ENCODE data around the gene MYRFL.
"Not testable (repeated sequence)": the region's sequence is repeated elsewhere in the genome, so short reads cannot be mapped to it uniquely, and the experiment has no call there.

Gene MYRFL

DNA sequence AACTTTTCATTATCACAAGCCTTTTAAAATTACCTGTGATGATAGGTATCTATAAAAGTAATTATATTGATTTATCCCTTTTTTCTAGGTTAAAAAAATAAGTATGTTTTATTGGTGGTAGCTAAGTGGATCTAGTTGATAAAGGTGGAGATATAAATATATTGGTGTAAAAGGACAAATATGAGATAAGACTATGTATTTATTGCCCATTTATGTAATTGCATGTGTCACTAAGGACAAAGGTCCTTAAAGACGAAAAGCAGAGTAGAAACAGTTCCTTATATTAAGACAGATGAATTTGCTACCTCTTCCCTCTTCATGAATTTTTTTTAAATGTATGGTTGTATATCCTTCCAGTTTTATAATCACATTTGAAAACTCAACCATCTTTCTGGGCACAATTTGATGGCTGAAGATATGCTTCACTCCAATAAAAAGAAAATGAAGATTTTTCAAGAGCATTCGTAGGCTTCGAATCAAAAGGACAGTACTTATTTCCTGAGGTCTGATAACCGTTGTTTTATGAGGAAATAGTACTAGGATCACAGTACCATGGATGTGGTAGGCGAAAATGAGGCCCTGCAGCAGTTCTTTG, at the start of gene MYRFL:
Gene MYRFL, plus strand, starts transcription at position 262 of the 595 bp plus-strand sequence. Its CDS starts 291 bp downstream, at position 553.
- DNase-seq (ENCODE audit: low spot score) = no peak

- no peak for DNase-seq (ENCODE audit: low spot score)
Measured at GRCh38 chr12:69779928-69780327, 45.1 kb upstream of the MYRFL start.

DNA sequence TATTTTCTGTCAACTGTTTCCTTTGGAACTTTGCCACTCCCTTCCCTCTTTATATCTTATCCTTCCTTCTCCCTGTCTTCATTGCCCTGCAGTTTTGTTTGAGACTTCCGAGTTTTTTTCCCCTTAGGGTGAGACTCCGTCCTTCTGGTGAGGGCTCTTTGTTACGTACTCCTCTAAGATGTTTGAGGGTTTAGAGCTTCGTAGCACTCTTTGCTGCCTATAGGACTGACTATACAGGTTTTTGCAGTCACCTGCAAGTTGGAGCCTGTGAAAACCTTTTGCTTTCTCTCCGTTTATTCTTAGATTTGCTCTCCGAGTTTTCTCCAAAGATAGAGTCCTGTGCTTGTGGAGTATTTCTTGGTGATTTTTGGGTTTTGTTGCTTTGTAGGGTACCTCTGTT, 41.7 kb upstream of the MYRFL start:
- DNase-seq (ENCODE audit: low spot score) = no peak

GRCh38 chr12:69789351-69789750, 35.7 kb upstream of the MYRFL start:
- no peak for DNase-seq (ENCODE audit: low spot score)

GRCh38 chr12:69792533-69792932, 32.5 kb upstream of the MYRFL start:
- DNase-seq (ENCODE audit: low spot score) = no peak

- DNase-seq (ENCODE audit: low spot score) = not testable (repeated sequence)
Measured at GRCh38 chr12:69807101-69807897, 17.7 kb upstream of the MYRFL start.

GRCh38 chr12:69810870-69811498, 14.0 kb upstream of the MYRFL start:
- no peak for DNase-seq (ENCODE audit: low spot score)

GRCh38 chr12:69816082-69816481, 8.9 kb upstream of the MYRFL start:
- no peak for DNase-seq (ENCODE audit: low spot score)

- no peak for DNase-seq (ENCODE audit: low spot score)
Measured at GRCh38 chr12:69821032-69821455, 4.0 kb upstream of the MYRFL start.

- no peak for DNase-seq (ENCODE audit: low spot score)
Measured at GRCh38 chr12:69821456-69822159, 3.4 kb upstream of the MYRFL start.

- no peak for DNase-seq (ENCODE audit: low spot score)
Measured at GRCh38 chr12:69822201-69822860, 2.7 kb upstream of the MYRFL start.

DNA sequence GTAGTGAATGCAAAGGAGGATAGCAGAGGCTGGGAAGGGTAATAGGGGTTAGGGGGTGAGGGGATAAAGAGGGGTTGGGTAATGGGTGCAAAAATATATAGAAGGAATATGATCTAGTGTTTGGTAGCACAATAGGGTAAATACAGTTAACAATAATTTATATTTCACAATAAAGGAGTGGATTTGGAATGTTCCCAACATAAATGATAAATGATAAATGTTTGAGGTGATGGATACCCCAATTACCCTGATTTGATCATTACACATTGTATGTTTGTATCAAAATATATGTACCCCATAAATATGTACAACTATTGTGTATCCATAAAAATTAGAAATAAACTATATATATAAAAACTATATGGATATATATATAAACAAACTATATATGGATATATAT, 999 bp upstream of the MYRFL start:
- DNase-seq (ENCODE audit: low spot score) = no peak

GRCh38 chr12:69828897-69829296, 3.9 kb downstream of the MYRFL start:
- DNase-seq (ENCODE audit: low spot score) = no peak

DNA sequence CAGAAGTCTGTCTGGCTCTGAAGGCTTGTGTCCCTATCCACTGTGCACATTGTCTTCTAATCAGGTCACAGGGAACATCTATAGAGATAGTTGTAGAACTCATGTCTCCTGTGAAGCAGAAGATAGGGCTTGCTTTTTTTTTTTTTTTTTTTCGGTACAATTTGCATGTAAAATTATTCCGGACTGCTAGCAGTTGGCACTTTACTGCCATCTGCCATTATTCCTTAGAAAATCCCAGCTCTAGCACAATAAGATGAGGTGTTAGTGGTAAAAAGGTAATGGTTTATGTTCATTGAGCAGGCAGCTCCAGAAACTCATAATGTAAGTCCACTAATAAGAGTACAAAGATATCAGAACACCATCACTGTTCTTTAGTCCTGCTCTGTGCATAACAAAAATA, 8.7 kb downstream of the MYRFL start:
- DNase-seq (ENCODE audit: low spot score) = no peak

DNA sequence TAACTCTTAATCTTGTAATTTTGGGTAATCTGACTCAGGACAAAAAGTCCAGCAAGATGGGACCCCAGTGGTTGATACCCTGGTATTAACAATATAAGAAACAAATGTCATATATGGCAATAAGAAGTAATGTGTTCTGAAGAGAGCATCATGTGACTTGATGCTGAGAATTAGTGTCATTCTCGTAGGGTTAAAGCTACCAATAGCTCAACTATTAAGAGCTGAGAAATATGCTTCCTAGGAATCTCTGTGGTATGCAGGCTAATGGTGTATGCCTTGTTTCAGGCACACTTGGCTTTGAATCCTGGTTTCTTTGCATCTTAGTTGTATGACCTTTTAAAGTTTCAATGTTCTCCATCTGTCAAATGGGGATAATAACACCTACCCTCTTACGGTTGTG, 9.1 kb downstream of the MYRFL start:
- DNase-seq (ENCODE audit: low spot score) = no peak

GRCh38 chr12:69834576-69834975, 9.5 kb downstream of the MYRFL start:
- no peak for DNase-seq (ENCODE audit: low spot score)

GRCh38 chr12:69835081-69835480, 10.1 kb downstream of the MYRFL start:
- DNase-seq (ENCODE audit: low spot score) = no peak

- no peak for DNase-seq (ENCODE audit: low spot score)
Measured at GRCh38 chr12:69836015-69836414, 11.0 kb downstream of the MYRFL start.

GRCh38 chr12:69837191-69837590, 12.2 kb downstream of the MYRFL start:
- DNase-seq (ENCODE audit: low spot score) = no peak

DNA sequence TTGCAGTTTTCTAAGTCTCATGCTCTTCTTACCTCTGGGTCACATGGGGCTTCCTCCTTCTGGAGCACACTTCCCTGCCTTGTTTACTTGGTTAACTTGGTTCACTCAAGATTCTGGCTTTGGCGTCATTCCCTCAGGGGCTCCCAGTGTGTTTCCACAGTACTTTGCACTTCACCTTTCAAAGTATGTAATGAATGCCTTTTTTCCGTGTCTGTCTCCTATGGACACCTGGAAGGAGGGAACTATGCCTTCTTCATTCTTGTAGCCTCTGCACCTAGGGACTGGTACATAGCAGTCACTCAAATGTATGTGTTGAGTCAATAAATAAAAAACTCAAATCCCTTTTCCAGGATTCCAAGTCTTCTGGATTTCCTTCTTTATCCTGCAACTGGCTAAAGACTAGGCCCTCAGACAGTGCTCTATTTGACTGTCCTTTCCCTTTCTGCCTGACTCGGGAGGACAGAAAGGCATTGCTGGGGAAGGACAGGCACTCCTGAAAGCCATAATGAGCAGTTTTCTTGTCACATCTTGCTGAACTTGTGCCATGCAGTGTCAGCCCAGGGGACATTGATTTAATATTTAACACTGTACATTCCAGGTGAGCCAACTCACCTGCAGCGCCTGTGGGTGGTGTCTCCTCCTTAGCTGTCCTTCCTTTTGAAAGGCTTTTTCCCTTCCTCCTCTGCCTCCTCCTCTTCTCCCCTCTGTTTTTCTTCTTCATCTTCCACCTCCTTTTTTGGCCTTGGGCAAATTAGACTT, 12.8 kb downstream of the MYRFL start:
- no peak for DNase-seq (ENCODE audit: low spot score)

DNA sequence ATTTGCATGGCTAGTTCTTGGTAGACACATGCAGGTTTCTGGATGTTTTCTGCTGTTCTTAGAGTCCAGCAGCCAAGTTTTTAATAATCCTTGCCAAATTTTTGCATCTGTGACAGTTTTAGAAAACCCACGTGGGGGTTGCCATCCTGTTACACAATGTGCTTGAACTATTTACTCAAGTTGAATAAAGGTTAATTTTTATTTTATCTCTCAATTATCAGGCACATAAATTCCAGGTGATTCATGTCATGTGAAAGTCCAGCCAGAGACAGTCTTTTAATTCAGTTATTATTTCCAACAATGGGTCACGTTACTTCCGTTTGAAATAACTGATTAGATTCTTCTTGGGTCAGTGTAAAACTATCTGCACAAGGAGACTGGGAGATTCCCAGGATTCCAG, 15.7 kb downstream of the MYRFL start:
- DNase-seq (ENCODE audit: low spot score) = no peak
